Thyroid gland (tissue), 4 donors: ENCODE data around the gene TMCO4. TPM values are rescaled to one million over a fixed set of nuclear protein-coding genes. Genes with fewer than 3 reads are reported as not detected.

ENCODE experiments used
- DNase-seq, 2 donors: peaks; one replicate each; pipeline ENCODE4 v3.0.0-alpha.2; 2019
- H3K27ac ChIP-seq, 3 donors: fragments of 200-600 bp; sonication (generic); 1 replicate in 2 of 3; 2 replicates in 1 of 3; pipeline ENCODE4 v1.5.1; 2016 to 2019; ENCODE audit warnings: mild to moderate bottlenecking in 1 of 3, moderate library complexity in 1 of 3
- H3K27me3 ChIP-seq: fragments of 200-600 bp; sonication (generic); one replicate; pipeline ENCODE4 v1.5.1; 2019
- H3K36me3 ChIP-seq, 2 donors: fragments of 200-600 bp; sonication (generic); one replicate each; pipeline ENCODE4 v1.5.1; 2016 to 2019
- H3K4me1 ChIP-seq, 2 donors: fragments of 200-600 bp; sonication (generic); one replicate each; pipeline ENCODE4 v1.5.1; 2017 to 2019
- H3K4me3 ChIP-seq, 3 donors: fragments of 200-600 bp; sonication (generic); replicated peaks in 1 of 3; 1 replicate in 2 of 3; 2 replicates in 1 of 3; pipeline ENCODE4 v1.5.1; 2016; ENCODE audit warnings: mild to moderate bottlenecking in 1 of 3
- H3K9me3 ChIP-seq: fragments of 200-600 bp; sonication (generic); one replicate; pipeline ENCODE4 v1.5.1; 2017
- CTCF ChIP-seq, 6 experiments: fragments of 200-600 bp in 3 of 6; fragments of 450-650 bp in 3 of 6; sonication (generic) in 3 of 6; IDR thresholded peaks; one replicate each; pipeline ENCODE4 v1.5.1; 2016 to 2019; ENCODE audit warnings: antibody characterized with exemption in 6 of 6, mild to moderate bottlenecking in 2 of 6, inconsistent platforms in 1 of 6, moderate library complexity in 1 of 6
- POLR2A ChIP-seq, 2 donors: fragments of 450-650 bp; IDR thresholded peaks; one replicate each; pipeline ENCODE4 v1.6.1; 2017; ENCODE audit warnings: antibody characterized with exemption in 2 of 2, mild to moderate bottlenecking in 2 of 2, moderate library complexity in 1 of 2
- WGBS, 2 donors: methylation state at CpG; one replicate each; pipeline ENCODE4 v1.1.5; 2017; 5-methylcytosine and 5-hydroxymethylcytosine counted together
- intact Hi-C: fragments of 100-400 bp; cut with DNase I; formaldehyde crosslinking; loops from one replicate; pipeline ENCODE4 v1.15.1; 2023
- total RNA-seq, 4 donors: library from RNA; depleted of rRNA; stranded (reverse); fragments of >200 nt; gene quantifications; one replicate each; pipeline ENCODE4 v1.2.3, GENCODE V29; 2016

The TMCO4 gene
- total RNA-seq, 4 donors from 2014 or later, result 34.3 to 67.7 (median 61.4) TPM

DNA sequence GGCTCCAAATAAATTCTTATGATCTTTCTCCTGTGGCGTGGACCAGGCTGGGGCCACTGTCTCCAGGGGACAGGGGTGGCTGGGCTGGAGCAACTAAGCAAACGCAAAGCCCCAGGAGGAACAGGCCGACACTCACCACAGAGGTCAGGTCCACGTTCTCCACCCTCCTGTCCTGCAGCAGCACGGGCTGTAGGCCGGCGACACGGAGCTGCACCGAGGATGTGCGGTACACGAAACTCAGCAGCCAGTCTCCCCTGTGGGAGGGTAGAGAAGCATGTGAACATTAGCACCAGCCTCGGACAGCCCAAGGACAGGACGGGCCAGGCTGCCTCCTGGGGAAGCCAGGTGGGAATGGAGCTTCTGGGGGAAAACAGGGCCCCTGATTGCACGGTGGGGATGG is 105.4 kb downstream of the TMCO4 start:
- no peak overlapping the region for H3K4me3 ChIP-seq
- no peak overlapping the region for H3K27ac ChIP-seq
- H3K9me3 ChIP-seq, result no peaks in the 10 kb centered on the region
- DNase-seq, result no peak
- H3K4me1 ChIP-seq, result no peaks in the 10 kb centered on the region
- intact Hi-C loops, result no loop called here
- H3K27me3 ChIP-seq, result no peaks in the 10 kb centered on the region
- H3K36me3 ChIP-seq, result peaks cover 7 to 24% of the 10 kb centered on the region in 2 donors
- WGBS, 2 donors, result 85 to 90% methylated on average over 11 to 14 of the region's 14 CpGs
- TF ChIP-seq CTCF (IDR thresholded peaks at IDR 0.05) (no peak), POLR2A (IDR thresholded peaks at IDR 0.05) (no peak)

DNA sequence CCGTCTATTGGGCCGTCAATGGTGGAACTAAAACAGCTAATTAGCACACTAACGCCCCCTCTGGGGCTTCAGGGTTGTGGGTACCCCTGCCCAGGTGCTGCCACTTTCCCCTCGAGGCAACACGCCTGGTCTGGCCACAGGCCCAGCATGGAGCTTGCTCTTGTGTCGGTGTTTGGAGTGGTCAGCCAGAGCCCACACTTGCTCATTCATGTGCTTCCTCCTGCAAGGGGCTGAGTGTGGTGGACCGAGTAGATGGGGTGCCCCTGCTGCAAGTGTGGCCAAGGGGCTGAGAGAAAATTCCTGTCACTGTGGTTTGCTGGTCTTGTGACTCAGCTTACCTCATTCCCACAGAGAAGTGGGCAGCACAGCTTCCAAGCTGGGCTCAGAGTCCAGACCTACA is 109.4 kb downstream of the TMCO4 start:
- intact Hi-C loops, result no loop called here
- TF ChIP-seq CTCF (IDR thresholded peaks at IDR 0.05) (no peak), POLR2A (IDR thresholded peaks at IDR 0.05) (no peak)
- 89 to 91% methylated on average over 6 to 7 of the region's 7 CpGs for WGBS, 2 donors

DNA sequence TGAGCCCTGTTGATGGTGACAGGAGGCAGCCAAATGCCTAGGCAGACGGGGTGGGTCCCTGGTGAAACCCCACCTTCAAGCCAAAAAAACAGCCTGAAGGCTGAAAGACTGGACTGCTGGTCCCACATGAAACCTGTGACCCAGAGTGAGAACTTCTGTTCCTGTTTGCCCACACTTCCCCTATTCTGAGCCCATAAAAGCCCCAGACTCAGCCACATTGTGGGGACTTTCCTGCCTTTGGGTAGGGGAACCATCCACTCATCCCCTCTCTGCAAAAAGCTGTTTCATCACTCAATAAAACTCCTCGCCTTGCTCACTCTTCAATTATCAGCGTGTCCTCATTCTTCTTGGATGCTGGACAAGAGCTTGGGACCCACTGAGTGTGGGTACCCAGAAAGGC is 109.9 kb downstream of the TMCO4 start:
- DNase-seq, result no peak
- no peak overlapping the region for H3K27ac ChIP-seq
- TF ChIP-seq CTCF (IDR thresholded peaks at IDR 0.05) (no peak), POLR2A (IDR thresholded peaks at IDR 0.05) (no peak)
- no peaks in the 10 kb centered on the region for H3K9me3 ChIP-seq
- intact Hi-C loops, result no loop called here
- H3K27me3 ChIP-seq, result no peaks in the 10 kb centered on the region
- H3K4me1 ChIP-seq, result no peaks in the 10 kb centered on the region
- H3K36me3 ChIP-seq, result peaks cover 7 to 26% of the 10 kb centered on the region in 2 donors
- WGBS, 2 donors, result 83 to 94% methylated on average over 3 of the region's 3 CpGs
- H3K4me3 ChIP-seq, result no peak overlapping the region

More for the DNA sequence above, 109.4 kb downstream of the TMCO4 start:
- Histone ChIP-seq H3K27ac (no peak overlapping the region), H3K27me3 (no peaks in the 10 kb centered on the region), H3K4me3 (no peak overlapping the region), H3K36me3 (peaks cover 7 to 26% of the 10 kb centered on the region in 2 donors), H3K9me3 (no peaks in the 10 kb centered on the region), H3K4me1 (no peaks in the 10 kb centered on the region)
- no peak for DNase-seq

DNA sequence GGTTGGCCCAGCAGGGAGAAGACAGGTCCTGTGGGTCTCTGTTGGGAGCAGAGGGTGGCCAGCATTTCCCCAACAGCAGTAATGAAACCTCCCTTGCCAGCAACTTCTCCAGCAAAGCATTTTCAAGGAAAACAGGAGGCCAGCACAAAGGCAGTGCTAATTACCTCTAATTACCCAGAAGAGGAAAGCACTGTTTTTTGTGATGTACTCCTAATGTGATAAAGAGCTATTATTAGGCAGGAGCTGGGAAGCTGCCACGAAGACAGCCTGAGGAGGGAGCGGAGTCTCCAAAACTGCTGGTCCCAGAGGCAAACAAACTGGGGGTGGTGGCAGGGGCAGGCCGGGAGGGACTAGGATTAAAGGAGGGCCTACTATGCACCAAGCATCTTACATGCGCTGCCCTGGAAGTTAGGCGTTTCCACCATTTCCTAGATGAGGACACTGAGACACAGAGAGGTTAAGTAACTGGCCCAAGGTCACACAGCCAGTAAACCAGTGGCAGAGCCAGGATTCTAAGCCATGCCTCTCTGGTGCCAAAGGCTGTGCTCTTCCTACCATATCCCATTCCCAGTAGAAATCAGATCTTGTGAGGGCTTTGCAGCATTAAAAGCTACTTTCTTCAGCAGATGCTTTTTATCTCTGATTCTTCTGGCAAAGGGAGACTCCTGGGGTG is 110.5 kb downstream of the TMCO4 start:
- TF ChIP-seq CTCF (IDR thresholded peaks at IDR 0.05) (no peak), POLR2A (IDR thresholded peaks at IDR 0.05) (no peak)
- Histone ChIP-seq H3K27me3 (no peaks in the 10 kb centered on the region), H3K9me3 (no peaks in the 10 kb centered on the region), H3K36me3 (peaks cover 7 to 22% of the 10 kb centered on the region in 2 donors), H3K27ac (no peak overlapping the region), H3K4me1 (no peaks in the 10 kb centered on the region), H3K4me3 (no peak overlapping the region)
- WGBS, 2 donors, result 88 to 90% methylated on average over 5 of the region's 5 CpGs
- no peak for DNase-seq
- intact Hi-C loops, result no loop called here

DNA sequence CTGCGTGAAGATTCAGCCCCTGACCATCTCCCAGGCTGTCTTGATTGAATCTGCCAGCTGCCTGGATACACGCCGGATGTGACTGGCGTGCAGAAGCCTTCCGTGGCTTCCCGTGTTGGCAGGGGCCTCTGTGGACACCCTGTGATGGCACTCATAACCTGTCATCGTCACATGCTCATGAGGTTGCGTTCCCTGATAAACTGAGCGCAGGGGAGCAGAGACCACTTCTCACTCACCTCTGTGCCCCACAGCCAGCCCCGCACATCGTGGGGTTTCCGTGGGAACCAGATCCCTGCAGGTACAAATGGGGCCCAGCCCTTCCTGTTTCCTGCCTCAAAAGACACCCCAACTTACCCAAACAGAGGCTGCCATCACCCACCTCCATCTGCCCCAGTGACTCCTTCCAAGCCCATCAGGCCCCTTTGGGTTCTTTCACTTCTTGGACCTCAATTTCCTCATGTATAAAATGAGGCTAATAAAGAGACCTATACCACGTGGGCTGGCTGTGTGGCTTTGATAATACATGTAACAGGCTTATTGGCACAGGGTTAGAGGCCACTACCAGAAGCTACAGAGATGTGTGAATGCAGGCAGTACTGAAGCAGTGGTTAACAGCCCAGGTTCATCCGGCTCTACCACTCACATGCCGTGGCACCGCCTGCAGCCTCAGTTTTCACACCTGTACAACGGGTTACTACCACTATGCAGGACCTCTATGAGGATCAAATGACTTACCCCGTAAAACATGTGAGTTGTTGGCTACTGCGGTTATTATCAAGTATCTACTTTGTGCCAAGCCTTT is 111.5 kb downstream of the TMCO4 start:
- Histone ChIP-seq H3K27me3 (no peaks in the 10 kb centered on the region), H3K4me1 (no peaks in the 10 kb centered on the region), H3K9me3 (no peaks in the 10 kb centered on the region), H3K4me3 (no peak overlapping the region), H3K36me3 (peaks cover 2 to 15% of the 10 kb centered on the region in 2 donors), H3K27ac (no peak overlapping the region)
- intact Hi-C loops, result no loop called here
- 80 to 91% methylated on average over 16 to 19 of the region's 19 CpGs for WGBS, 2 donors
- DNase-seq, result no peak
- no peak for TF ChIP-seq POLR2A (IDR thresholded peaks at IDR 0.05)
- no peak for TF ChIP-seq CTCF (IDR thresholded peaks at IDR 0.05)
